Type B pancreatic cell (in vitro differentiated cells): ENCODE data around the gene FUS. TPM values are rescaled to one million over a fixed set of nuclear protein-coding genes. Genes with fewer than 3 reads are reported as not detected.

Experiments used
- DNase-seq: peaks from one replicate; pipeline ENCODE4 v3.0.0; 2021; ENCODE audit warnings: mixed read lengths; ENCODE audit not compliant: unreplicated experiment; ENCODE audit errors: extremely low spot score
- H3K27ac Mint-ChIP-seq: 2 replicates; pipeline ENCODE4 v1.8.0; 2021; ENCODE audit warnings: mild to moderate bottlenecking, mixed read lengths
- H3K27me3 Mint-ChIP-seq: 2 replicates; pipeline ENCODE4 v1.8.0; 2021; ENCODE audit warnings: mixed read lengths
- H3K36me3 Mint-ChIP-seq: 2 replicates; pipeline ENCODE4 v1.8.0; 2021; ENCODE audit warnings: mixed read lengths
- H3K4me1 Mint-ChIP-seq: one replicate; pipeline ENCODE4 v1.8.0; 2021; ENCODE audit warnings: mixed read lengths; ENCODE audit not compliant: unreplicated experiment
- H3K4me3 Mint-ChIP-seq: 2 replicates; pipeline ENCODE4 v1.8.0; 2021; ENCODE audit warnings: mild to moderate bottlenecking, mixed read lengths
- H3K9me3 Mint-ChIP-seq: 2 replicates; pipeline ENCODE4 v1.8.0; 2021; ENCODE audit warnings: mixed read lengths
- CTCF ChIP-seq: fragments of 200-600 bp; sonication (generic); conservative IDR thresholded peaks from 2 replicates; pipeline ENCODE4 v1.5.0; 2021; ENCODE audit warnings: antibody characterized with exemption, mild to moderate bottlenecking
- long read RNA-seq: library from polyadenylated mRNA; unstranded; transcript quantifications from one replicate; pipeline ENCODE4 v2.0.0, GENCODE V29; 2020
- total RNA-seq: library from RNA; stranded (reverse); gene quantifications from 2 replicates; pipeline ENCODE4 v1.2.1, GENCODE V29; 2021; ENCODE audit warnings: low replicate concordance

The FUS gene
- total RNA-seq = 400 and 654 TPM in 2 replicates
- long read RNA-seq, full-length matches to known transcripts = 24 of 37 reads
- long read RNA-seq, partial matches to known transcripts = 11 of 37 reads
- long read RNA-seq, other reads (novel, unspliced or antisense) = 2 of 37 reads

- peaks cover 3% of the 10 kb centered on the region for H3K27me3 Mint-ChIP-seq
- peak within 1 kb of the TSS; percentile 95 for H3K4me3 Mint-ChIP-seq
- peaks cover 29% of the 10 kb centered on the region for H3K4me1 Mint-ChIP-seq
Measured at GRCh38 chr16:31179747-31180459, at the start of gene FUS. FUS (plus strand) TSS chr16:31180139; CDS start chr16:31180215, 76 bp downstream.

GRCh38 chr16:31130336-31130891, 49.5 kb upstream of the FUS start:
- no peak for TF ChIP-seq CTCF
- H3K4me3 Mint-ChIP-seq = peak overlapping the region; percentile 74

More at GRCh38 chr16:31179747-31180459, at the start of gene FUS:
- H3K36me3 Mint-ChIP-seq = peaks cover 31% of the 10 kb centered on the region
- DNase-seq = peak; percentile 92
- peak within 1 kb of the TSS; percentile 100 for H3K27ac Mint-ChIP-seq
- H3K9me3 Mint-ChIP-seq = no peaks in the 10 kb centered on the region
- TF ChIP-seq CTCF = no peak

GRCh38 chr16:31130899-31131298, 49.0 kb upstream of the FUS start:
- no peak for TF ChIP-seq CTCF
- Mint-ChIP-seq H3K36me3 (peaks cover 4% of the 10 kb centered on the region), H3K27me3 (peaks cover 5% of the 10 kb centered on the region), H3K4me3 (peak overlapping the region; percentile 74), H3K9me3 (no peaks in the 10 kb centered on the region), H3K27ac (peak overlapping the region; percentile 93), H3K4me1 (peaks cover 17% of the 10 kb centered on the region)
- DNase-seq = no peak

More at GRCh38 chr16:31130336-31130891, 49.5 kb upstream of the FUS start:
- H3K9me3 Mint-ChIP-seq = no peaks in the 10 kb centered on the region
- peaks cover 2% of the 10 kb centered on the region for H3K27me3 Mint-ChIP-seq
- H3K4me1 Mint-ChIP-seq = peaks cover 14% of the 10 kb centered on the region
- H3K27ac Mint-ChIP-seq = peak overlapping the region; percentile 93
- peaks cover 4% of the 10 kb centered on the region for H3K36me3 Mint-ChIP-seq
- DNase-seq = no peak

- peaks cover 4% of the 10 kb centered on the region for H3K36me3 Mint-ChIP-seq
- DNase-seq = no peak
- no peak for TF ChIP-seq CTCF
- H3K4me3 Mint-ChIP-seq = peak overlapping the region; percentile 74
- H3K27me3 Mint-ChIP-seq = peaks cover 6% of the 10 kb centered on the region
- no peaks in the 10 kb centered on the region for H3K9me3 Mint-ChIP-seq
- peak overlapping the region; percentile 93 for H3K27ac Mint-ChIP-seq
- peaks cover 22% of the 10 kb centered on the region for H3K4me1 Mint-ChIP-seq
Measured at GRCh38 chr16:31131416-31131815, 48.5 kb upstream of the FUS start.

GRCh38 chr16:31131841-31132271, 48.1 kb upstream of the FUS start:
- Mint-ChIP-seq H3K36me3 (peaks cover 4% of the 10 kb centered on the region), H3K4me1 (peaks cover 22% of the 10 kb centered on the region), H3K27me3 (peaks cover 6% of the 10 kb centered on the region), H3K9me3 (no peaks in the 10 kb centered on the region), H3K27ac (peak overlapping the region; percentile 93), H3K4me3 (no peak overlapping the region)
- no peak for TF ChIP-seq CTCF
- no peak for DNase-seq
